Activated T-helper 2 cell treated with anti-CD3 and anti-CD28 coated beads, Interferon-gamma antibody, Interleukin-2, Interleukin-4, amounts not matched to agents 10 μg/mL and 5 μg/mL and 100 μg/mL, durations not matched to agents 14 hours and 24 hours and 36 hours (primary cell): ENCODE measurements around the gene AGPAT4. TPM values are rescaled to one million over a fixed set of nuclear protein-coding genes. Genes with fewer than 3 reads are reported as not detected.

Experiments used
- DNase-seq: peaks from one replicate; pipeline ENCODE4 v3.0.0; 2021; ENCODE audit warnings: low spot score
- H3K27ac Mint-ChIP-seq: one replicate; pipeline ENCODE4 v1.8.0; 2021; ENCODE audit warnings: mixed read lengths
- H3K27me3 Mint-ChIP-seq: one replicate; pipeline ENCODE4 v1.8.0; 2021; ENCODE audit warnings: low read depth, mixed read lengths
- H3K36me3 Mint-ChIP-seq: one replicate; pipeline ENCODE4 v1.8.0; 2021; ENCODE audit warnings: low read depth, mixed read lengths
- H3K4me1 Mint-ChIP-seq: one replicate; pipeline ENCODE4 v1.8.0; 2021; ENCODE audit warnings: low read depth, mixed read lengths
- H3K4me3 Mint-ChIP-seq: one replicate; pipeline ENCODE4 v1.8.0; 2021; ENCODE audit warnings: low read depth, mild to moderate bottlenecking, moderate library complexity, mixed read lengths
- H3K9me3 Mint-ChIP-seq: one replicate; pipeline ENCODE4 v1.8.0; 2021; ENCODE audit warnings: mixed read lengths
- intact Hi-C: fragments of 100-400 bp; cut with micrococcal nuclease; formaldehyde crosslinking; loops from one replicate; pipeline ENCODE4 v1.15.1; 2023
- total RNA-seq: library from RNA; stranded (reverse); gene quantifications from 2 replicates; pipeline ENCODE4 v1.2.3, GENCODE V29; 2022

AGPAT4 gene
- total RNA-seq, 1 donor from 2014 or later: 7.3 TPM

DNA sequence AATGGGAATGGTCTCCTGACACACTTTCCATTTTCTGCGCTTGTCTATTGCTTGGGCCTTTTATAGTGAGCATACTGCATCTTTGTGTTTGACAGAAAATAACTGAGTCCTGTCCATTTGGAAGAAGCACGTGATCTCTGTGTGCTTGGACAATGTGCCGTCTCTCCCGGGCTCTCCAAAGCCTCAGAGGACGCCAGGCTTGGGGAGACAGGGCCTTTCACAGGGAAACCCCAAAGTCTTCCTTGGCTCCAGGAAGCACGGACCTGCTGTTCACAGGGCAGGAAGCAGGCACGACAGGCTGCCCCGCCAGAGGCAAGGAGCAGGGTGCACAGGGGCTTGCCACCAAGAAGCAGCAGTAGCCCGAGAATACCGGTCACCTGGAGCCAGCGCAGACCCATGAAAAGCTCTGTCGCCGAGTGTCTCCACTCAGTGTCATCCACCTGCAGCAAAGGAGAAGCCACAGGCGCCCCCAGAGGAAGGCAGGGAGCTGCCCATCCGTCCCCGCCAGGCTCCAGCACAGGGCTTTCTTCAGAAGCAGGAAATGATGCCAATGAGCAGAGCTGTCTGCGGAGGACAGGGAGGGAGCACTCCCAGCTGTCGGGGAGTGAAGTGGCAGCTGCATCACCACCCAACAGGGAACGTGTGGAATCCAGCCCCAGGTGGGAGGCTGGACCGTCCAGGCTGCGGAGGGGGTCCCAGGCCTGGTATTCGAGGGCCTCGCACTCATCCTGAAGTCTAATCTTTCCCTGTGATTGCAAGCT is 135.1 kb downstream of the AGPAT4 start:
- Mint-ChIP-seq H3K27me3 (no peaks in the 10 kb centered on the region), H3K4me3 (no peak overlapping the region), H3K36me3 (peaks cover 8% of the 10 kb centered on the region), H3K9me3 (no peaks in the 10 kb centered on the region), H3K4me1 (no peaks in the 10 kb centered on the region), H3K27ac (no peak overlapping the region)
- no peak for DNase-seq
- intact Hi-C loops: no loop called here

DNA sequence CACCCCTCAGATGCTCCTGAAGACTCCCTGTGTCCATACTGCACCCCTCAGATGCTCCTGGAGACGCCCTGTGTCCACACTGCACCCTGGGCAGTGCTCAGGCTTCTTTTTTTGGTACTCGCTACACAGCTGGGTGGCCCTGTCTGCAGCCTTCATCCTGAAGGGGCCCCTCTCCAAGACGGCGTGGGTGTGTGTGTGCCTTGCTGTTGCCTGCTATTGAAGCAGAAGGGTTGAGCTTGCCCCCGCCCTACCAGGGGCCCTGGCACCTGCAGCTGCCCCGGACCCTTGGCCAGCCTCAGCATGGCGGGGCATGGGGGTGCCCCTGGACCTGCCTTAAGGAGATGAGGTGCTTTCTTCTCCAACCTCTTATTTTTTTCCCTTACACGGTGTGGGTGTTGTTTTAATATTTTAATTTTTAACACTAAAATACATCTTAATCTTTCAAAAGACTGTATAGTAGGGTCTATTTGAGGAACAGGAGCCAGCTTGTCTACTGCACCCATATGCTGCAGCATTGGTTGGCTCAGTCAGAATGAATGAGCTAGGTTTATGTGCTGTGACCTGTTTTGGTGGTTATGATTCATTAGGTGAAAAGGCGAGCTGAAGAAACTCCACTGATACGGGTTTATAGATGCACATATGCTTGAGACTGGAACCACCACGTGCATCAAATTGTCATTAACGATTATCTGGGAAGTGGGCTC is 135.9 kb downstream of the AGPAT4 start:
- no peaks in the 10 kb centered on the region for H3K4me1 Mint-ChIP-seq
- H3K36me3 Mint-ChIP-seq: peaks cover 8% of the 10 kb centered on the region
- no peak overlapping the region for H3K4me3 Mint-ChIP-seq
- intact Hi-C loops: no loop called here
- no peaks in the 10 kb centered on the region for H3K9me3 Mint-ChIP-seq
- H3K27me3 Mint-ChIP-seq: no peaks in the 10 kb centered on the region
- no peak for DNase-seq
- no peak overlapping the region for H3K27ac Mint-ChIP-seq

DNA sequence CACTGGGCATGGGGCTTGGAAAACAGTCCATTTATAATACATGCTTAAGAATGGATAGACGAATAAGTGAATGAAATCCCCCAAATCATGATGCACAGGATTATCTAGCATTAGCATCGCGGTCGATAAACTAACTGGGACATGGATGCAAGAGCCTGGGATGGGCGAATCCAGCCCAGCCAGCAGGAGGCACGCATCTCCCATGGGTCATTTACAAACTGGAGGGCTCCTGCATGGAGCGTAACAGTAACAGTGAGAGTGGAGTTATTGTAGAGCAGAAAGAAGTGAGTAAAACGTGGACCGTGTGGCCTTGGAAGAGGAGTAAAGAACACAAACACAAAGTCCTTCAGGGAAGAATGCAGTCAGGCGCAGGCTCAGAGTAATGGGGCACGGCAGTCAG is 136.5 kb downstream of the AGPAT4 start:
- peaks cover 8% of the 10 kb centered on the region for H3K36me3 Mint-ChIP-seq

DNA sequence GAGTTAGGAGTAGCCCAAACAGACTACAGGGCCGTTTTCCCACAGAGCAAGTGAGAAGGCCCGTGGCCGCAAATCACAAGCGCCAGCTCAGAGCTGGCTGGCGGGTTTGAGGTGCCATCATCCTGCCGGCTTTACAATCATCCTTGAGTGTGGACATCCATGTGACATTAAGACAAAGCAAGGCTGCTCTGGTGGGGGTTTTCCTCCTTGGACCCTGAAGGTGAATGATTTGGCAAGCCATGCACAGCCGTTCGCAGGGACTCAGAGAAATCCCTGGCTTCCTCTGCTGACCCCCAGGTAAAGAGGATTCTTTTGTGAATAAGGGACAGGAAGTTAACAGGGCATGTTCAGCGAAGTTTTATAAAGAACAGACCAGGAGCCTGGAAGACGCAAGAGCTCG is 137.2 kb downstream of the AGPAT4 start:
- H3K9me3 Mint-ChIP-seq: no peaks in the 10 kb centered on the region
- DNase-seq: no peak
- no peak overlapping the region for H3K4me3 Mint-ChIP-seq
- H3K36me3 Mint-ChIP-seq: peaks cover 8% of the 10 kb centered on the region
- no peak overlapping the region for H3K27ac Mint-ChIP-seq
- H3K27me3 Mint-ChIP-seq: no peaks in the 10 kb centered on the region
- H3K4me1 Mint-ChIP-seq: no peaks in the 10 kb centered on the region
- intact Hi-C loops: no loop called here

More for the DNA sequence above, 136.5 kb downstream of the AGPAT4 start:
- intact Hi-C loops: no loop called here
- Mint-ChIP-seq H3K4me3 (no peak overlapping the region), H3K27me3 (no peaks in the 10 kb centered on the region), H3K4me1 (no peaks in the 10 kb centered on the region), H3K9me3 (no peaks in the 10 kb centered on the region), H3K27ac (no peak overlapping the region)
- no peak for DNase-seq

DNA sequence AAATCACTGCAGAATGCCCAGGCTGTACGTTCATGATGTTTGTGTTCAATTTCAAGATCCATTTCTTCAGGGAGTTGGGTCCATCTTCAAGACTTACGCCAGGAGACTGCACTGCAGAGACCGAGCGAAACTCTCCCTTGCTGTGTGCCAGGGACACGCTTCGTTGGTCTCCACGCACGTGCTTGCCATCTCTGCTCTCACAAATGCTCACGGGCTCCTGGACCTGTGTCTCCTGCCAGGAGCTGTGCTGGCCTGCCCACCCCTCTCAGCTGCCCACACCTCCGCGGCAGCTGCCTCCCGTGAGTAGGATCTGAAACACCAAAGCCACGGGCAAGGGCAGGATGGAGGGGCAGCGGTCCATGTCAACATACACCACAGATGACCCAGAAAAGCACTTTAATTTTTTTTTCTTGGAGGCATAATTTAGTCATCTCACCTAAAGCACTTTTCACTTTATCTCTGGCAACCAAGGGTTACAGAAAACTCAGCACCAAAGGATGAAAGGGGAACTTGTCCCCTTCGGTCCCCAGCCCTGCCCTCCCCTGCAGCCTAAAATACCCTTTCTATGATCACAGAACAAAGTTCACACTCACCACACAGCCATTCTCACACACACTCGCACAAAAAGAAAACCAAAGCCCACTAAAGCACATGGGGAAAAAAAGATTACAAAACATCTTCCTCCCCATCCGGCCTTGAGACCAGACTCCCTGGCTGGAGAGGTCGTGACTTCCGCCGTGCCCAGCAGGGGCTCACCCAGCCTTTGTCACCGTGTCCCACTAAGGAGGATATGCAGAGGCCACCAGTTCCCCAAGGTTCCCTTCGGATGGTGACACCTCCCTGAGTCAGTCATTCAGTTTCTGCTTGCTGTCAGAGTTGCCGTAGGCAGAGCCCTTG is 137.9 kb downstream of the AGPAT4 start:
- no peak for DNase-seq

DNA sequence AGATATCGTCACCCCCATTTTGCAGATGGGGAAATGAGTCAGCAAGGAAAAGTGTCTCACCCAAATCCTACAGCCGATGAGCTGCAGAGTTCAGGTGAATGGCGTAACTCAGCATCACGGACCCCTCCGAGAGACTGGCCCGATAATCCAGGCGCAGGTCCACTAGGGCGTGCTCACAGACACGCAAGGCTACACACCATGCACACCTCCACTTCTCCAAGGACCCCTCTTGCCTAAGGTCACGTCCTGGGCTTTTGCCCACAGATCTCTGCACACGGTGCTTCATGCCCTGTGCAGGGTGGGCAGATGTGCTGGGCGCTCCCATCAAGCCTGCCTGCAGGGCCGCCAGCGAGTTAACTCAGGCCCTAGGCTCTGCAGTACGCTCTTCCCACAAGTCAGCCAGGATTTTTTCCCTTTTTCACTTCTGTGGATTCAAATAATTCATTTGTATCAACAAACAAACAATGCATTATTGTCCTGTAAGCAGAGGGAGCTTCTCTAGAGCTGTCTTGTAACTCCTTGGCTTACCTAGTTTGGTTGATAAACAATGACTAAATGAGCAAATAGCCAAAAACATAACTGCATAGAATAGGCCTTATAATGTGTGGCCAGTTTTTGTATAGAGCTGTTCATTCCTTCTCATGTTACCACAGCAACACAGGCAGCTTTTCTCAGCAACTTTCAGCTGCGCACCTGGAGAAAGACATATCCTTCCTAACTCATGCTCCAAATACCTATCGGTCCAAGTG is 139.1 kb downstream of the AGPAT4 start:
- H3K9me3 Mint-ChIP-seq: no peaks in the 10 kb centered on the region
- no peak for DNase-seq
- H3K27me3 Mint-ChIP-seq: no peaks in the 10 kb centered on the region
- peaks cover 16% of the 10 kb centered on the region for H3K36me3 Mint-ChIP-seq
- no peak overlapping the region for H3K4me3 Mint-ChIP-seq
- no peak overlapping the region for H3K27ac Mint-ChIP-seq
- intact Hi-C loops: no loop called here
- no peaks in the 10 kb centered on the region for H3K4me1 Mint-ChIP-seq

More for the DNA sequence above, 137.9 kb downstream of the AGPAT4 start:
- no peaks in the 10 kb centered on the region for H3K27me3 Mint-ChIP-seq
- H3K9me3 Mint-ChIP-seq: no peaks in the 10 kb centered on the region
- no peak overlapping the region for H3K4me3 Mint-ChIP-seq
- H3K36me3 Mint-ChIP-seq: peaks cover 8% of the 10 kb centered on the region
- no peaks in the 10 kb centered on the region for H3K4me1 Mint-ChIP-seq
- intact Hi-C loops: no loop called here
- H3K27ac Mint-ChIP-seq: no peak overlapping the region

DNA sequence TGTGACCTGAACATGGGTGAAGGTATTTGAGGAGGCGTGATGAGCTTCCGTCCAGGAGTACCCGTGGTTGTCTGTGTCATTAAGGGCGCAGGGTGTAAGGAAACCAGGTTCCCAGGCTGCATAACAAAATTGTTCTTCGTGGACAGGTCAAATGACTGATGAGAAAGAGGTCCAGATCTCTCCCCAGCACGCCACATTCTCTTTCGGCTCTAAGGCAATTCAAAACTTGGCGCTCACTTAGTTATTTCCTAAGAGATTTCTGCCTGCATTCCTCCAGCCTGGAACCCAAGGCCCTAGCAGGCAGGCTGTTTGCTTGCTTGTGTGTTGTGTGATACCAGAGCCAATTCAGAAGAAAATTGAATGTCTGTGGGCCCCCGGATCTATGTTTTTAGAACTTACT is 139.9 kb downstream of the AGPAT4 start:
- intact Hi-C loops: no loop called here
- Mint-ChIP-seq H3K4me1 (peaks cover 4% of the 10 kb centered on the region), H3K36me3 (peaks cover 24% of the 10 kb centered on the region), H3K4me3 (no peak overlapping the region), H3K9me3 (no peaks in the 10 kb centered on the region), H3K27ac (no peak overlapping the region), H3K27me3 (no peaks in the 10 kb centered on the region)
- DNase-seq: no peak

DNA sequence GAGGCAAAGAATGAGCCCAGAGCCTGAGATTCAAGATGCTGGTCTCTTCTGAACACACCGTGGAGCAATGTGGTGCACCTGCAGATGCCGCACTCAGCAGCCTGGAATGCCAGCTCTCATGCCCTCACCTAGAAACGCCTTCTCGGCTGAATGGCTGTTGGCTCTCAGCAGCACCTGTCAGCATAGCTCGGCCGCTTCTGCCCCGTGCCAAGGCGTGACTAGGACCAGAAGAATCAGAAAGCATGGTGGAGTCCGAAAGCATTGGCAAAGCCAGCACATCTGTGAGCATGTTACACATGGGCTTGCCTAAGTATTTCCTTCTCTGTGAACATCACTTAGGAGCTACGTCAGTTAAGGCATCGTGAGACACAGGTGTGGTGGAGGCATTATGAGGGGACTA is 141.5 kb downstream of the AGPAT4 start:
- intact Hi-C loops: no loop called here
- Mint-ChIP-seq H3K27ac (no peak overlapping the region), H3K27me3 (no peaks in the 10 kb centered on the region), H3K4me1 (peaks cover 18% of the 10 kb centered on the region), H3K9me3 (no peaks in the 10 kb centered on the region), H3K4me3 (no peak overlapping the region), H3K36me3 (peaks cover 34% of the 10 kb centered on the region)
- no peak for DNase-seq

DNA sequence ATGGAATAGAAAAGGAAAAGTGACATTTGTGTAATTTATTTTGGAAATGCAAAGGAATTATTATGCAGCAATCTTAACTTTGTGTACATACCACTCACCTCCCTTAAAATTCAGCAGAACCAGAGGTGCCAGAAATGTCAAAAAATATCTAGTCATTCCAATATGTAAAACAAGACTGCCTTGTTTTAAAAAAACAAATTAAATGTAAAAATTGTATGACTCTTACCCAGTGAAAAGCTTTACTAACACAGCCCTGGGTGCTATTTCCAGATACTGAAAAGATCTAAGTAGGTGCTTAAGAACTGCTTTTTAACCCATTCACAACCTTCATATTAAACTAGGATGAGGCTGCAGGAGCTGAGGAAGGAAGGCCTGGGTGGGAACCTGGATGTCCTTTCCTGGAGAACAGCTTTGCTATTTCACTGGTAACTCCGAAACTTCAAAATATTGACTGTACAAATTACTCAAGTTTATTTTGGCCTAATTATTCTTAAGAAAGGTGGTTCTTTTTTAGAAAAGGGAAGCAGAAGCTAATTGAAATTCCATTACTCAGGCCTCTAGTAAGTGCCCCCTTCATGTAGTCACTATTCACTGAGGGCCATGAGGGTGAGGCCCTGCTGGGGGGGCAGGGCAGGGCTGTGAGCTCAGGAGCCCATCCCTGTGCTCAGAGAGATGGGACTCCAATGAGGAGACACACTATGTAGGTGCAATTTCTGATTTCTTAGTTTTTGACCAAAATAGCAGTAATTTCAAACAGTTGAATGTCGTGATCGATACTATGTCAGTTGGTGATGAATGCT is 142.7 kb downstream of the AGPAT4 start:
- no peaks in the 10 kb centered on the region for H3K27me3 Mint-ChIP-seq
- H3K4me3 Mint-ChIP-seq: no peak overlapping the region
- no peaks in the 10 kb centered on the region for H3K9me3 Mint-ChIP-seq
- no peak for DNase-seq
- H3K4me1 Mint-ChIP-seq: peaks cover 20% of the 10 kb centered on the region
- intact Hi-C loops: no loop called here
- peaks cover 43% of the 10 kb centered on the region for H3K36me3 Mint-ChIP-seq
- H3K27ac Mint-ChIP-seq: no peak overlapping the region

DNA sequence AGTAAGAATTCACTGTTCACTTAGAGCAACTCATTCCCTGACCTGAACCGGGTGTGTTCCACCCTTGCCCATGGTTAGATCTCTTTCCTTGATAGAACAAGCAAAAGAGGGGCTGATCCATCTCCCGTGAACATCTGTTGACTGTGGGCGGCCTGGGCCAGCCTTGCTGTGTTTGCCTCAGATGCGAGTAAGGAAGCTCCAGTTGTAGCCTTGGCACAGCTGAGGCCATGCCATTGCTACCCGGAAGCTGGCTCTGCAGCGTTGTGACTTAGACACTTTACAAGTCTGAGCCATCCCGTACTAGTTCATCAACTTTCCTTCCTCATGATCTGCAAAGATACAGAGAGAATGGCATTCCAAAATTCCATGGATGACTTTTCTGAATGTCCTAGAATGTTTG is 143.3 kb downstream of the AGPAT4 start:
- Mint-ChIP-seq H3K27ac (peak overlapping the region; percentile 0), H3K36me3 (peaks cover 48% of the 10 kb centered on the region)

DNA sequence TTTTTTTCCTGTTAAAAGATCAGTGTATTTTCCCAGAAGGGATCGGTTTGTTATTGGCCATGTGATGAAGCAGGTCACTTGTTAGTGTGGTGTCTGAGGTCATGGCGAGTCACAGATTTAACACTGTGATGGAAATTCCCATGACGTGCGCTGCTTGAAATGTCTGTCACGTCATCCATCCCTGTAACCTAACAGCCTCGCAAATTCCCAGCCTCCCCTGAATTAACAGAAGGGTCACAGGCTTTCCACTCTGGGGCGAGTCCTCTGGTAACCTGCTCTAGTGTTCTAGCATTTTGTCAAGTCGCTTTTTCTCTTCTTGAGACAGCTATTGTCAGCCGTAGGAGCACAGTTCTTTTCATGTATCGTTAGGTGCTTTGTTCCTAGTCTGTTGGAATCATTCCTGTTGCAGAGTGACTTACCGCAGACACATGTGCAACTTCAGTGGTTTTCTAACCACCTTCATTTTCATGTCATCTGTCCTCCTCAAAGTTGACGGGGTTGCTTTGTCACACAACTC is 145.1 kb downstream of the AGPAT4 start:
- Mint-ChIP-seq H3K4me3 (peak overlapping the region; percentile 15), H3K36me3 (peaks cover 62% of the 10 kb centered on the region), H3K27ac (peak overlapping the region; percentile 93), H3K9me3 (peaks cover 20% of the 10 kb centered on the region), H3K4me1 (peaks cover 20% of the 10 kb centered on the region), H3K27me3 (no peaks in the 10 kb centered on the region)
- DNase-seq: no peak
- intact Hi-C loops: loop anchor here (2.0 to 5.0 kb wide), 3 partner anchors 44 to 136 kb away; partner anchors contain the start of gene MAP3K4

More for the DNA sequence above, 143.3 kb downstream of the AGPAT4 start:
- no peak for DNase-seq
- Mint-ChIP-seq H3K27me3 (no peaks in the 10 kb centered on the region), H3K4me1 (peaks cover 20% of the 10 kb centered on the region), H3K4me3 (no peak overlapping the region), H3K9me3 (peaks cover 2% of the 10 kb centered on the region)
- intact Hi-C loops: no loop called here
